HG03439 (cell line): ENCODE results near the gene VPS4A.
A peak's percentile ranks its signal among the peaks of the same experiment; 100 is the strongest.
"Not testable (repeated sequence)": the region's sequence is repeated elsewhere in the genome, so short reads cannot be mapped to it uniquely, and the experiment has no call there.

Experiments used
- ATAC-seq: cut with Tn5 transposase; IDR thresholded peaks from one replicate; pipeline ENCODE4 v1.9.1; 2021; ENCODE audit warnings: mild to moderate bottlenecking, moderate library complexity; ENCODE audit not compliant: unreplicated experiment

VPS4A gene

DNA sequence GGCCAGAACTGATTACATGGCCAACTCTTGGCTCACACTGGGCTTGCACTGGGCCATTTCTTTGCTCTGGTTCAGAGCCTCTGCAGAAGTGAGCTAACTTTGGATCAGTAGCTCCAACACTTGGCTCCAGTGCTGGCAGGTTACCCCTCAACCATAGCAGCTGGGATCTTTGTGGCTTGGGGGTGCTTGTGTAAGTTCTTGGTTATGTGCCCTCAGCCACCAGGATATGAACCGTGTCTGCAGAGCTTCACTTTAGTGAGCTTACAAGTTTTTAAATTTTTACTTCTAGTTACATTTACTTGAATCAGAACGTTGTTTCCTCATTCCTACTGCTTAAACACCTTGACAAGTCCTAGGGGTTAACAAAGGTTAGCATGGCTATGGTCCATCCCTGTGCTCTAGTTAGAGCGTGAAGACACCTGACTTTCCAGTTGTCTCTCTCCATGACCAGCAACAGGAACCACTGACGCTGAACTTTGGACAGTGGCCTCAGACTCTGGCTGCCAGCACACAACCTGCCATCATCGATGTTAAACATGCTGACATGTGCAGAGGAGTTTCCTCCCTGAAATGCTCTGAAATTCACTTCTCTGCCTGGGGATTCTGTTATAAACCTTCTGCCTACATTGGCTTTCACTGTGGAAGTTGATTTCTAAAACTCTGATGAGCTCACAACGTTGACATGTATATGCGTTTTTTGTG lies 15.2 kb downstream of the VPS4A start:
- no peak for ATAC-seq

- no peak for ATAC-seq
Observed at GRCh38 chr16:69327585-69328310, 16.6 kb downstream of the VPS4A start.

- no peak for ATAC-seq
Observed at GRCh38 chr16:69328854-69329316, 17.7 kb downstream of the VPS4A start.

DNA sequence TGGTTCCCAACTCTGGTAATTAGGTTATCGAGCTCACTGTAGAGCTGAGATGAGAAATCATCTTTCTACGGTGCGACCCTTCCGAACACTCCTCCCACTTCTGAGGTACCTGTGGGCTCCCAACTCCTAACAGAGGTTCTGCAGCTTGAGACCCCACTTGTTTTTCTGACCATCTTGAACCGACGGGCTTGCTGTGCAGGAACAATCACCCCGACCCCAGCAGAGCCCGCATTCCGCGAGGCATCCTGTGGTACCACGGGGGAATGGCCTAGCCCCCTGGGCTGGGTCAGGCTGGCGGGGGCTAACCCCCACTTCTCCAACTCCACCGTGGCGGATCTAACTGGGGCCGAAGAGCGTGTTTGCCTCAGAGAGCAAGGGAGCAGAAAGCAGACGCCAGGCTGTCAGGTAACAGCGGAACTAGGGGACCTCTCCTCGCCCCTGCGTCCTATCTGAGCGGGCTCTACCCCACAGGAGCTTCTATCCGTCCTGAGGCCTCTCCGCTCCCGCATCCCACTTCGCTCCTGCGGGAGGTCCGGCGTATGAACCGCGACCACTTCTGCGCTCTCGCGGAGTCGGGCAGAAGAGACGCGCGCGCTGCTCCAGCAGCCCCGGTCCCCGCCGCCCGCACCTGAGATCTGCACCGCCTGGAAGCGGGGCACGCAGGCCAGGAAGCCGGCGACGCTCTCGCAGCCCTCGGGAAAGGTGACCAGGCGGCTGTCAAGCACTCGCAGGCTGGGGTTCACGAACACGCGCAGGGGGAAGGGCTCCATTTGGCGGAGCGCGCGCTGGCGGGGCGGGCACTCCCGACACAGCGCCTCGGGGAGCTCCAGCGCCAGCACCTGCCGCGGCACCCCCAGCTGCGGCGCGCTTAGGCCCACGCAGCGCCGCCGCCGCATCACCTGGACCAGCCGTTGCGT lies 18.5 kb downstream of the VPS4A start:
- peak; percentile 2 for ATAC-seq

DNA sequence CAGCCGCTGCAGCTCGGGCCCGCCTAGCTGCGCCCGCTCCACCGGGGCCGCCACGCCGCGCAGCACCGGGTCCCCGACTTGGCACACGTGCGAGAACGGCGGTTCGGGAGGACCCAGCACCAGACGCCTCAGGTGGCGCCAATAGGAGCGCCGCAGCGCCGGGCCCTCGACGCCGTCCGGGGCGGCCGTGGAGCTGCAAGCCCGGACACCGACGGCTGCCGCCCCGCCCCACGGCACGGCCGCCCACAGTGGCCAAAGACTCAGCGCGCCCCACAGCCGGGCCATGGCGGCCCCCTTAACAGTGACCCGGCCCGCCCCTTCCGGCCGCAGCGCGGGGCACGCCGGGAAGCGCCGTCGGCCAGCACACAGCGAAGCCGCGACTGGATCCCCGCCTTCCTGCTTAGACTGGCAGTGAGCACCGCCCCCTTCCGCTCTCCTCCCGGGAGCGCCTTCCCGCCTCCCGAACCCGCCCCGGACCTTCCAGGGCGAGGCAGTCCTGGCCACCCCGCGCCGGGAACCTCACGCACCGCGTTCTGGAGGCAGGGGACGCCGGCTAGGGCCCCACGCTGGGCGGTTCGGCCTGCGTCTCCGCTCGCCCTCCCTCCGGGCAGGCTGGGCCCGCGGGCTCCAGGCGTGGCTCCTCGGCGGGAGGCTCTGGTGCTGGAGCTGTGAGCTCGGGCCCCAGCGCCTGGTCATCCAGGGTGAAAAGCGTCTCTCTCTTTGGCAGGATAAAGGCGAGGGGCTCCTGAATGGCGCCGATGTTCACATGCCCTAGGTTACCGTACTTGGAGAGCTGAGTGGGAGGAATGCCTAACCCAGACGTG lies 19.3 kb downstream of the VPS4A start, which contains the start of gene PDF:
PDF (minus strand) TSS at position 303 of the 824 bp plus-strand sequence; CDS start at position 285, 18 bp downstream.
- ATAC-seq = peak; percentile 87

DNA sequence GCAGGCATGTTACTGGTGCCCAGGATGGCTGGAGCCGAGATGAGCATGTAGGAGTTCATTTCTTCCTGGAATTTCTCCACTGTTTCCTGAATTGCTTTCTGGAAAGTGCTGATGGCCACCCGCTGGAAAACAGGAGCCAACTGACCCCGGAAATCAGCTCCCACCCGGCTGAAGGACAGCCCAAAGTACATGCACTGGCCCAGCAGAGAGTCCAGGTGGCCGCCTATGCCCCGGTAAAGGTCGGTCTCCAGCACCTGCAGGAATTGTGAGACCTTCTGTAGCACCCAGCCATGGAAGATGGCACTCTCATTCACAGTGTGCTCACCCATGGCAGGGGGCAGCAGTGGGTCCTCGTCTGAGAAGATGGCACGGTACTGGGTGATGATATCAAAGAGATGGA lies 23.5 kb downstream of the VPS4A start:
- ATAC-seq = no peak

GRCh38 chr16:69338557-69339288 lies 27.6 kb downstream of the VPS4A start:
- ATAC-seq = peak; percentile 1

GRCh38 chr16:69339289-69340094 lies 28.3 kb downstream of the VPS4A start, which contains the start of the genes COG8 and NIP7:
COG8 (minus strand) TSS chr16:69339564; CDS start chr16:69339552, 12 bp downstream.
NIP7 (plus strand) TSS chr16:69339772; CDS start chr16:69339830, 58 bp downstream.
- ATAC-seq = peak; percentile 90

- ATAC-seq = peak; percentile 7
Observed at GRCh38 chr16:69340095-69340644, 29.0 kb downstream of the VPS4A start.

- no peak for ATAC-seq
Observed at GRCh38 chr16:69344171-69344570, 33.0 kb downstream of the VPS4A start.

- no peak for ATAC-seq
Observed at GRCh38 chr16:69345923-69346322, 34.8 kb downstream of the VPS4A start.

GRCh38 chr16:69346683-69347082 lies 35.5 kb downstream of the VPS4A start:
- no peak for ATAC-seq

DNA sequence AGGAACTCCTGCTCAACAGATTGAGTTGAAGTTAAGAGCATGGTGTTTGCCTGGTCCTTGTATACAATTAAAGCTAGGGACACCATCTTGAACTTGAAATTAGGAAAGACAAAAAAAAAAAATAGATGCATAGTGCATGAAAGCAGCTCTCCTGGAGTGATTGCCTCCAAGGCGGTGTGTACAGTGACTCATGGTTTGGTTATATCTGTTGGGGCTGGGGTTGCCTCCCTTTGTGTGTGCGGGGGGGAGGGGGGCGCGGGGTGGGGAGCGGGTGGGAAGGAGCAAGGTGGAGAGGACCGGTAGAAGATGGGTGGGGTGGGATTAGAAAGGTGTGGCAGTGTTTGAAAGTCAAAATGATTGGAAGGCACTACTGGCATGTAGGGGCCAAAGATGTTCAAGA lies 37.1 kb downstream of the VPS4A start:
- no peak for ATAC-seq

DNA sequence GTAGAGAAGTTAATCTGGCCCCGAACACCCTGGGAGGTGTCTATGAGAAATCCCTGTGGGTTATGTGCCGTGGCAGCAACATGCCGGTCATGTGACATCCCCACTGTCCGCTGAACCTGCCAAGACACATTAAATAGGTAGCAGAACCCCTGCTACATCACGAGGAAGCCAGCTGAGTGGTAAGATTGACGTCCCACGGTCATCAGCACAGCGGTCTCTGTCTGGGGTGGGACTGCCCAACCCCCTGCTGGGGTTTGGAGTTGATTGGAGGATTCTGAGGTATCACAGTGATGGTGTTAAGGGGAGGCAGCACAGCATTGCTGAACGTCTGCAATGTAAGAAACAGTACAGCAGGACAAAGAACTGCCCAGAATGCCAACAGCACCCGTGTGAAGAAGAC lies 38.4 kb downstream of the VPS4A start:
- no peak for ATAC-seq

DNA sequence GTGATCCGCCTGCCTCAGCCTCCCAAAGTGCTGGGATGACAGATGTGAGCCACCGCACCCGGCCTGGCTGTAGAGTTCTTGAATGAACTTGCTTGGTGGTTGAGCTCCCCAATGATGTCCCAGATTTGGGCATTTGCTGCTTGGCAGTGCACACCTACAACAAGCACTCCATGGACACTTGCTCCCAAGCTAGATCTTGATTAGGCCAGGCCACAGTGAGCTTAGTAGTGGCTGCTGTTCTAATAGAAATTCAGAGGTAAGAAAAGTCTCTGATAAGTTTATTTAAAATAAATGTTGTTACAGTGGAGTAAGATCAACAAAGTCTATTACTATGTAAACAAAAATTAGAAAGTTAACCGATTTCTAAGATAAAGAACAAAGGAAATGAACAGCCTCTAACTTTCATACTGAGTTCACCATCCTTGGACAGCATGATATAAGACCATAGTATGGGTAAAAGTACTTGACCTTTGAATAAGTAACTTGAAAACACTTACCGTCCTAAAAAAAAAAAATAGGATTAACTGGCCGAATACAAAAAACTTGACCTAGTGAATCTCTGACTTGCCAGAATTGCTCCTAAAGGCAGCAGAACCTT lies 39.5 kb downstream of the VPS4A start:
- ATAC-seq = no peak

GRCh38 chr16:69351309-69352027 lies 40.3 kb downstream of the VPS4A start, which contains the start of gene TMED6:
TMED6 (minus strand) TSS chr16:69351786; CDS start chr16:69351753, 33 bp downstream.
- no peak for ATAC-seq

- not testable (repeated sequence) for ATAC-seq
Observed at GRCh38 chr16:69360070-69360469, 48.9 kb downstream of the VPS4A start.
